CD4-positive, alpha-beta T cell treated with Interferon alpha-2 for 1 hour (primary cell): Measurements from ENCODE around the gene FRMD6.
A peak's percentile ranks its signal among the peaks of the same experiment; 100 is the strongest.
"Not testable (repeated sequence)": the region's sequence is repeated elsewhere in the genome, so short reads cannot be mapped to it uniquely, and the experiment has no call there.

Experiments used
- DNase-seq, 2 donors: peaks; one replicate each; pipeline ENCODE4 v3.0.0-alpha.2; 2020 to 2022

FRMD6 gene

GRCh38 chr14:51727526-51727925 lies 75.8 kb downstream of the FRMD6 start:
- no peak for DNase-seq

GRCh38 chr14:51730098-51730497 lies 78.4 kb downstream of the FRMD6 start:
- DNase-seq: no peak

- DNase-seq: no peak
These were observed 79.0 kb downstream of the FRMD6 start for GRCh38 chr14:51730684-51731083.

GRCh38 chr14:51732494-51733112 lies 80.9 kb downstream of the FRMD6 start:
- DNase-seq: no peak

- DNase-seq: no peak
These were observed 81.4 kb downstream of the FRMD6 start for GRCh38 chr14:51733147-51733546.

- no peak for DNase-seq
These were observed 84.1 kb downstream of the FRMD6 start for GRCh38 chr14:51735851-51736250.

GRCh38 chr14:51738754-51739153 lies 87.0 kb downstream of the FRMD6 start:
- DNase-seq: no peak

GRCh38 chr14:51743588-51744000 lies 91.9 kb downstream of the FRMD6 start:
- no peak for DNase-seq

GRCh38 chr14:51744372-51745130 lies 92.8 kb downstream of the FRMD6 start:
- no peak for DNase-seq

GRCh38 chr14:51746823-51747222 lies 95.1 kb downstream of the FRMD6 start:
- not testable (repeated sequence) for DNase-seq

GRCh38 chr14:51750542-51750941 lies 98.8 kb downstream of the FRMD6 start:
- no peak for DNase-seq

GRCh38 chr14:51751611-51752345 lies 100.1 kb downstream of the FRMD6 start:
- DNase-seq: not testable (repeated sequence)

GRCh38 chr14:51757756-51758155 lies 106.0 kb downstream of the FRMD6 start:
- peak in 1 of 2 donors; percentile 5 for DNase-seq

- no peak for DNase-seq
These were observed 108.2 kb downstream of the FRMD6 start for GRCh38 chr14:51759950-51760349.

GRCh38 chr14:51765726-51766125 lies 114.0 kb downstream of the FRMD6 start:
- DNase-seq: not testable (repeated sequence)

- DNase-seq: not testable (repeated sequence)
These were observed 114.9 kb downstream of the FRMD6 start for GRCh38 chr14:51766586-51766985.

- DNase-seq: not testable (repeated sequence)
These were observed 117.6 kb downstream of the FRMD6 start for GRCh38 chr14:51769261-51769660.

- no peak for DNase-seq
These were observed 122.5 kb downstream of the FRMD6 start for GRCh38 chr14:51774209-51774608.

GRCh38 chr14:51776102-51776894 lies 124.6 kb downstream of the FRMD6 start:
- peak; percentile 12 to 40 for DNase-seq

- peak; percentile 74 to 80 for DNase-seq
These were observed 128.4 kb downstream of the FRMD6 start for GRCh38 chr14:51780006-51780692.
